OCI-LY1 (cell line): ENCODE data around the gene IQGAP2.

ENCODE experiments used
- H2AFZ ChIP-seq: fragments of 200-600 bp; sonication (generic), shearing (Covaris generic); 2 replicates; pipeline ENCODE4 v1.6.0; 2014; ENCODE audit warnings: antibody characterized with exemption, mild to moderate bottlenecking, low read length
- H3F3A ChIP-seq: fragments of 200-600 bp; sonication (generic), shearing (Covaris generic); 2 replicates; pipeline ENCODE4 v1.6.0; 2014; ENCODE audit warnings: mild to moderate bottlenecking, antibody characterized with exemption, low read length, moderate library complexity; ENCODE audit not compliant: insufficient read depth
- H3K27ac ChIP-seq: fragments of 200-600 bp; sonication (generic); 2 replicates; pipeline ENCODE4 v1.5.1; 2014; ENCODE audit warnings: low read length, mixed run types, mild to moderate bottlenecking, low read depth; ENCODE audit not compliant: poor library complexity, severe bottlenecking
- H3K27me3 ChIP-seq: fragments of 200-600 bp; sonication (generic); 2 replicates; pipeline ENCODE4 v1.6.0; 2014; ENCODE audit warnings: antibody characterized with exemption, mild to moderate bottlenecking, low read length, moderate library complexity; ENCODE audit not compliant: insufficient read depth
- H3K36me3 ChIP-seq: fragments of 200-600 bp; sonication (generic); 2 replicates; pipeline ENCODE4 v1.6.1; 2014; ENCODE audit warnings: mild to moderate bottlenecking, antibody characterized with exemption, low read length, moderate library complexity, mixed read lengths; ENCODE audit not compliant: insufficient read depth
- H3K4me1 ChIP-seq: fragments of 200-600 bp; sonication (generic); 2 replicates; pipeline ENCODE4 v1.5.1; 2014; ENCODE audit warnings: mild to moderate bottlenecking, low read length, moderate library complexity; ENCODE audit not compliant: insufficient read depth, severe bottlenecking
- H3K4me2 ChIP-seq: fragments of 200-600 bp; sonication (generic), shearing (Covaris generic); 2 replicates; pipeline ENCODE4 v1.6.1; 2014; ENCODE audit warnings: low read length
- H3K4me3 ChIP-seq: fragments of 200-600 bp; sonication (generic); 2 replicates; pipeline ENCODE4 v1.5.1; 2014; ENCODE audit warnings: low read length, low read depth, mild to moderate bottlenecking, mixed read lengths; ENCODE audit not compliant: poor library complexity, severe bottlenecking
- H3K79me2 ChIP-seq: fragments of 200-600 bp; shearing (Covaris generic); 2 replicates; pipeline ENCODE4 v1.6.1; 2016; ENCODE audit warnings: mixed run types, low read length, mixed read lengths; ENCODE audit not compliant: insufficient read depth
- H3K9ac ChIP-seq: fragments of 200-600 bp; sonication (generic), shearing (Covaris generic); 2 replicates; pipeline ENCODE4 v1.6.1; 2014; ENCODE audit warnings: mild to moderate bottlenecking, low read length, mixed read lengths
- H3K9me2 ChIP-seq: fragments of 200-600 bp; sonication (generic), shearing (Covaris generic); 2 replicates; pipeline ENCODE4 v1.6.1; 2014; ENCODE audit warnings: low read depth, mild to moderate bottlenecking, low read length, mixed read lengths
- H3K9me3 ChIP-seq: fragments of 200-600 bp; shearing (Covaris generic); 2 replicates; pipeline ENCODE4 v1.6.1; 2014; ENCODE audit warnings: low read length, mixed read lengths
- H4K20me1 ChIP-seq: fragments of 200-600 bp; sonication (generic), shearing (Covaris generic); 2 replicates; pipeline ENCODE4 v1.6.0; 2016; ENCODE audit warnings: mild to moderate bottlenecking, low read length; ENCODE audit not compliant: insufficient read depth
- CTCF ChIP-seq: fragments of 200-600 bp; sonication (generic), shearing (Covaris generic); IDR thresholded peaks from 2 replicates; pipeline ENCODE4 v1.5.1; 2017; ENCODE audit warnings: mild to moderate bottlenecking, antibody characterized with exemption, low read length, moderate library complexity, mixed read lengths
- EZH2 ChIP-seq: fragments of 200-600 bp; sonication (generic), shearing (Covaris generic); IDR thresholded peaks from 2 replicates; pipeline ENCODE4 v1.8.0; 2017; ENCODE audit warnings: borderline replicate concordance, mixed run types, mild to moderate bottlenecking, antibody characterized with exemption, low read length, moderate library complexity, mixed read lengths

The IQGAP2 gene

DNA sequence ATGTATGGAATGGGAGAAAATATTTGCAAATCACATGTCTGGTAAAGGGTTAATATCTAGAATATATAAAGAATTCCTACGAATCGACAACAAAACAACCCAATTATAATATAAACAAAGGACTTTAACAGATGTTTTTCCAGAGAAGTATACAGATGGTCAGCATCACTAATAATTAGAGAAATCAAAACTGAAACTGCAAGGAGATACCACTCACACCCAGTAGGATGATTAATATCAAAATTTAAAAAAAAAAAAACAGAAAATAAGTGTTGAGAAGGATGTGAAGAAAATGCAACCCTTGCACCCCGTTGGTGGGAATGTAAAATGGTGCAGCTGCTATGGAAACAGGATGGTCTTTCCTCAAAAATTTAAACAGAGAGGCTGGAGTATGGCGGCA lies 278.2 kb downstream of the IQGAP2 start:
- Histone ChIP-seq H3K4me2 (no peak overlapping the region), H3K9me2 (no peaks in the 10 kb centered on the region), H3K36me3 (no peaks in the 10 kb centered on the region), H3K4me3 (no peak overlapping the region), H3K4me1 (no peaks in the 10 kb centered on the region), H2AFZ (no peak overlapping the region), H3K9ac (no peak overlapping the region), H4K20me1 (no peaks in the 10 kb centered on the region), H3K27me3 (no peaks in the 10 kb centered on the region), H3K79me2 (no peaks in the 10 kb centered on the region), H3F3A (no peaks in the 10 kb centered on the region), H3K27ac (no peak overlapping the region), H3K9me3 (no peaks in the 10 kb centered on the region)
- TF ChIP-seq CTCF (no peak), EZH2 (no peak)

- Histone ChIP-seq H3K9ac (no peak overlapping the region), H3K36me3 (no peaks in the 10 kb centered on the region), H3K79me2 (no peaks in the 10 kb centered on the region), H3K4me2 (no peak overlapping the region), H3K27me3 (no peaks in the 10 kb centered on the region), H4K20me1 (no peaks in the 10 kb centered on the region), H3K9me3 (no peaks in the 10 kb centered on the region), H3K9me2 (no peaks in the 10 kb centered on the region), H3K4me1 (no peaks in the 10 kb centered on the region), H3F3A (no peaks in the 10 kb centered on the region), H3K27ac (no peak overlapping the region), H3K4me3 (no peak overlapping the region), H2AFZ (no peak overlapping the region)
- TF ChIP-seq CTCF: no peak
- no peak for TF ChIP-seq EZH2
These were observed 279.3 kb downstream of the IQGAP2 start for GRCh38 chr5:76682387-76682786.

GRCh38 chr5:76683816-76684731 lies 281.0 kb downstream of the IQGAP2 start:
- no peaks in the 10 kb centered on the region for H3F3A ChIP-seq
- H3K9ac ChIP-seq: no peak overlapping the region
- H4K20me1 ChIP-seq: no peaks in the 10 kb centered on the region
- no peaks in the 10 kb centered on the region for H3K9me2 ChIP-seq
- TF ChIP-seq CTCF: no peak
- no peak for TF ChIP-seq EZH2
- H3K79me2 ChIP-seq: no peaks in the 10 kb centered on the region
- no peak overlapping the region for H2AFZ ChIP-seq
- no peak overlapping the region for H3K27ac ChIP-seq
- no peaks in the 10 kb centered on the region for H3K4me1 ChIP-seq
- H3K4me3 ChIP-seq: no peak overlapping the region
- no peaks in the 10 kb centered on the region for H3K27me3 ChIP-seq
- no peak overlapping the region for H3K4me2 ChIP-seq
- H3K9me3 ChIP-seq: no peaks in the 10 kb centered on the region
- H3K36me3 ChIP-seq: no peaks in the 10 kb centered on the region
